Stimulated activated CD4-positive, alpha-beta T cell treated with anti-CD3 and anti-CD28 coated beads, Interleukin-4, amount 100 ng/mL, for 4 hours (primary cell): ENCODE results near the gene TLE6.
"Not testable (repeated sequence)": the region's sequence is repeated elsewhere in the genome, so short reads cannot be mapped to it uniquely, and the experiment has no call there.

Experiments used
- DNase-seq, 2 experiments: peaks; one replicate each; pipeline ENCODE4 v3.0.0-alpha.2; 2020

TLE6 gene

DNA sequence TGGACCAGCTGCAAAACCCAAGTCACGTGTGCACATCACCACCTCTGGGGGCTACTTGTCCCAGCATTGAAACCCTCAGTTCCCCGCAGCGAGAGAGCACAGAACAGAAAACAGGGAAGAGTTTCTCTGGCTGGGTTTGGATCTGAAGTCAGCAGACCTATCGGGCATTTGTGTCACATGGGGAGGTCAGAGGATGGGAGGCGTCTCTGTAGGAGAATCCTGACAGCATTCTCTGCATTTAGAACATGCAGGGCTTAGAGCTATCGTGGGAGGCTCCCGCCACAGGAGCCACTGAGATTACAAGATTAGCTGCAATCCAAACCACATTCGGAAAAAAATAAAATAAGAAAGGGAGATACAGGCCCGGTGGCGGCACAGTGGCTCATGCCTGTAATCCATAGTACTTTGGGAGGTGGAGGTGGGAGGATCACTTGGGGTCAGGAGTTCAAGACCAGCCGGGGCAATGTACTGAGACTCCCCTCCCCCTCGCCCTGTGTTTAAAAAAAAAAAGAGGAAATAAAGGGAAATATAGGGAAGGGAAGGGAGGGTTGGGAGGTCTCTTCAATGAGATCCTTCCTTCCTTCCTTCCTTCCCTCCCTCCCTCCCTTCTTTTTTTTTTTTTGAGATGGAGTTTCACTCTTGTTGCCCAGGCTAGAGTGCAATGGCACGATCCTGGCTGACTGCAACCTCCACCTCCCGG lies 2.9 kb upstream of the TLE6 start:
- no peak for DNase-seq

DNA sequence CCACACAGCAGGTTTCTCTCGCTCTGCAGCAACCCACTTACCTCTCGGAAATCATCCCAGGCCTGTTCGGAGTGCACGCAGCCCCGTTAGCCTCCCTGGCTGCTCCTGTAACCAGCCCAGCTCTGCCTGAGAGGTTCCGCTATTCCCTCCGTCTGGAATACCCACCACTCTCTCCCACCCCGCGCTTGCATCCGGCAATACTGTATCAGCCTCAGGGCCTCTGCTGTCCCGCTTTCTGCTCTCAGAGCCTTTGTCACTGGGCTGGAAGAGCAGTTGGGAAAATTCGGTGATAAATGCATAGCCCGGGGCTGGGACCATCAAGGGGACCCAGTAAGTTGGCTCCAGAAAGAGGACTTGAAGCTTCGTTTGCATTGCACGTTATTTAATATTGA lies 759 bp upstream of the TLE6 start:
- no peak for DNase-seq

- DNase-seq = no peak
Observed at GRCh38 chr19:2977746-2978138, 378 bp downstream of the TLE6 start.

- DNase-seq = no peak
Observed at GRCh38 chr19:2978166-2978767, 903 bp downstream of the TLE6 start.

DNA sequence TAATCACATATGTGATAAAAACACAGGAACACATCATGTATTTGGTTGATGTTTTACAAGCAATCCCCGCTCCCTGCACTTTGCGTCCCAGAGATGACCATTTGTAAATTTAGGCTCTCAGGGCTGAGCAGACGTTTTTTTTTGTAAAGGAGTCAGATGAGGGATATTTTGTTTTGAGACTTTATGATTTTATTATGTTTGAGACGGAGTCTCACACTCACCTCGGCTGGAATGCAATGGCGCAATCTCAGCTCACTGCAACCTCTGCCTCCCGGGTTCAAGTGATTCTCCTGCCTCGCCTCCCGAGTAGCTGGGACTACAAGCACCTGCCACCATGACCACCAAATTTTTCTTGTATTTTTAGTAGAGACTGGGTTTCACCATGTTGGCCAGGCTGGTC lies 1.4 kb downstream of the TLE6 start:
- DNase-seq = no peak

GRCh38 chr19:2981898-2982297 lies 4.5 kb downstream of the TLE6 start:
- no peak for DNase-seq

DNA sequence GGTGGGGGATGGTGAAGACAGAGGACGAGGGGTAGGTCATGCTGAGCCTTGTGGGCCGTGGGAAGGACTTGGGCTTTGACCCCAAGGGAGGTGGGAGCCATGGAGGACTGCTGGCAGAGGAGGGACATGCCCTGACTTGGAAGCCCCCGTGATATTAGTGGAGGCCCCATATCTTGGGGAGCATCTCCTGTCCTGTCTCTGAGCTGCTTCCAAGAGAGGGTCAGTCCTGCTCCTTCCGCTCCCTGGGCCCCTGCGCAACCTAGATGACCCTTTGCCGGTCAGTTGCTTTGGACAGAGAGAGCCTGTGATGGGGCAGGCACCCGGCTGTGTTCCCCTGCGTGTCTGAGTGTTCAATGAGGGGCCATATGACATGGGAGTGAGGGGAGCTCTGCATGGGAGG lies 5.2 kb downstream of the TLE6 start:
- DNase-seq = no peak

GRCh38 chr19:2982983-2983350 lies 5.6 kb downstream of the TLE6 start:
- DNase-seq = no peak

GRCh38 chr19:2983351-2984214 lies 6.2 kb downstream of the TLE6 start:
- no peak for DNase-seq

DNA sequence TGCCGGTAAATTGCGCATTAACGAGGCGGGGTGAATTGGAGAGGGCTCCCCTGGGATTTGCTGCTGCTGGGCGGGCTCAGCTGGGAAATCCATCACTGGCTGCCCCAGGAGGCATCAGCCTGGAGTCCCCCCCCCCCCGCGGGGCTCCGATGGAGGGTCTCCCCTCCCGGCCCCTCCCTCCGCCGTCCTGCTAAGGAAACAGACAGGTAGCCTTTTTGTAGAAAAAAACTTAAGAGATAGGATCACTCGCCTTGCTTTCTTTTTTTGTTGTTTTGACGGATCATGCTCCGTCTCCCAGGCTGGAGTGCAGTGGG lies 6.8 kb downstream of the TLE6 start:
- no peak for DNase-seq

GRCh38 chr19:2986951-2987524 lies 9.7 kb downstream of the TLE6 start:
- no peak for DNase-seq

GRCh38 chr19:2987797-2988196 lies 10.4 kb downstream of the TLE6 start:
- no peak for DNase-seq

GRCh38 chr19:2988568-2988967 lies 11.2 kb downstream of the TLE6 start:
- DNase-seq = no peak

DNA sequence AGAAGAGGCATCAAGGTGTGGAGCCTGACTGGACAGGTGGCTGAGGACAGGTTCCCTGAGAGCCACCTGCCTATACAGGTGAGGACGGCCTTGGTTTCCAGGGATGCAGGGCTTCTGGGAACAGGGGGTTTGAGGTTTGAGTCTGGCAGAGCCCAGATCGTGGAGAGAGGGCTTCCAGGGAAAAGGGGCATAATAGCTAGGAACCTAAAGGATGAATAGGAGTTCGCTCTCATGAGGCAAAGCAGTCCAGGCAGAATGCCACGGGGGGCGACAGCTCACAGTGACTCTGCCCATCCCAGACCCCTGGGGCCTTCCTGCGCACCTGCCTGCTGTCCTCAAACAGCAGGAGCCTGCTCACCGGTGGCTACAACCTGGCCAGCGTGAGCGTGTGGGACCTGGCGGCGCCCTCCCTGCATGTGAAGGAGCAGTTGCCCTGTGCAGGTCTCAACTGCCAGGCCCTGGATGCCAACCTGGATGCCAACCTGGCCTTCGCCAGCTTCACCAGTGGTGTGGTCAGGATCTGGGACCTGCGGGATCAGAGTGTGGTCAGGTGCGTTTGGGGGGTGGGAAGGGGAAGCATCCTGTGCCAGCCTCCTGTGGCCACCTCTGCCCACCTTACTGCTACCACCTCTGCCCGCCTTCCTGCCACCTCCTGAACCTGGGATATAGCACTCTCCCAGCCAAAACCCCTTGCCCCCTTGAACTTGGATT lies 12.0 kb downstream of the TLE6 start:
- DNase-seq = no peak

- DNase-seq = not testable (repeated sequence)
Observed at GRCh38 chr19:2992333-2992732, 15.0 kb downstream of the TLE6 start.

GRCh38 chr19:2992958-2993357 lies 15.6 kb downstream of the TLE6 start:
- no peak for DNase-seq

GRCh38 chr19:2993579-2993978 lies 16.2 kb downstream of the TLE6 start:
- DNase-seq = no peak

DNA sequence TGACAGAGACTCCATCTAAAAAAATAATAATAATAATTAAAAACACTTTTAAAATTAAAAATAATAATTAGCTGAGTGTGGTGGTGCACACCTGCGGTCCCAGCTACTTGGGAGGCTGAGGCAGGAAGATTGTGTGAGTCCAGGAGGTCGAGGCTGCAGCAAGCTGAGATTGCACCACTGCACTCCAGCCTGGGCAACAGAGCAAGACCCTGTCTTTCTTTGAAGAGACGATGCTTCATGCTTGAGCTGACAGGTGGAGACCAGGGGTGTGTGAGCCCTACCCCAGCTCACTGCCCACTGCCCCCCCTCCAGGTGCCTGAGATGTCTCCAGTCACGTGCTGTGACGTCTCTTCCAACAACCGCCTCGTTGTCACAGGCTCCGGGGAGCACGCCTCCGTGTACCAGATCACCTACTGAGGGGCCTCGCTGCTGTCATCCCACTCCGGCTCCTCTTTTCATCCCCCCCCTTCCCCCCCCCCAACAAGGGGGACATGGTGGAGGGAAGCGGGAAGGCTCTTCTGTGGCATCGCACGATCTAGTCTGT lies 17.3 kb downstream of the TLE6 start:
- no peak for DNase-seq

GRCh38 chr19:2997720-2998119 lies 20.4 kb downstream of the TLE6 start:
- DNase-seq = no peak

GRCh38 chr19:2998642-2999041 lies 21.3 kb downstream of the TLE6 start:
- no peak for DNase-seq

- DNase-seq = no peak
Observed at GRCh38 chr19:3001235-3001800, 24.0 kb downstream of the TLE6 start.

GRCh38 chr19:3003046-3003445 lies 25.7 kb downstream of the TLE6 start:
- no peak for DNase-seq

- no peak for DNase-seq
Observed at GRCh38 chr19:3004522-3004921, 27.2 kb downstream of the TLE6 start.
